ENCODE results near the gene PDE12. TPM values are rescaled to one million over a fixed set of nuclear protein-coding genes. Genes with fewer than 3 reads are reported as not detected.

PDE12 gene
- total RNA-seq, 1 donor from 2014 or later: 25.4 TPM

DNA sequence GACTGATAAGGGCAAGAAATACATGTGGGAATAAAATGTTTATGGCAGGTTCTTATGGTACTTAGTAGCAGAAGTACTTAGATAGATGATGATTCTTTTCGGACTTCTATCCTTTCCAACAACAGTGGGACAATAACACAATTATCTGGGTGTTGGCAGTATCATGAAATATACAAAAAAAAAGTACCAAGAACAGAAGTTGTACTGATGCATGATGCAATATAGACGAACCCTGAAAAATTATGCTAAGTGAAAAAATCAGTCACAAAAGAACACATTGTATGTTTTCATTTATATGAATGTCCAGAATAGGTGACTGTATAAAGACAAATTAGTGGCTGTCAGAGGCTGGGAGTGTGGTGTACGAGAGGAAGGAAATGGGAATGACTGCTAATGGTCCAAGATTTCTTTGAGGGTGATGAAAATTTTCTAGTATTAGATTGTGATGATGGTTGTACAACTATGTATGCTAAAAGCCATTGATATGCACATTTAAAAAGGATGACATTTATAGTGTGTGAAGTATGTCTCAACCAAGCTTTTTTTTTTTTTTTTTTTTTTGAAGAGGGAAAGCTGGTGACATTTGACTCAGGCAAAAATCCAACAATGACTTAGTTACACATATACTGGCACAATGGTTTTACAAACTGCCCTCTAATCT is 20.0 kb downstream of the PDE12 start:
- no peak for DNase-seq (ENCODE audit: low read depth)
- Histone ChIP-seq H3K36me3 (ENCODE audit: control insufficient read depth, insufficient read depth, low read length) (no peaks in the 10 kb centered on the region), H3K4me3 (ENCODE audit: low read depth, low read length) (no peak overlapping the region), H3K27me3 (ENCODE audit: control insufficient read depth, insufficient read depth, low read length) (no peaks in the 10 kb centered on the region)
- TF ChIP-seq, protein P1, sequence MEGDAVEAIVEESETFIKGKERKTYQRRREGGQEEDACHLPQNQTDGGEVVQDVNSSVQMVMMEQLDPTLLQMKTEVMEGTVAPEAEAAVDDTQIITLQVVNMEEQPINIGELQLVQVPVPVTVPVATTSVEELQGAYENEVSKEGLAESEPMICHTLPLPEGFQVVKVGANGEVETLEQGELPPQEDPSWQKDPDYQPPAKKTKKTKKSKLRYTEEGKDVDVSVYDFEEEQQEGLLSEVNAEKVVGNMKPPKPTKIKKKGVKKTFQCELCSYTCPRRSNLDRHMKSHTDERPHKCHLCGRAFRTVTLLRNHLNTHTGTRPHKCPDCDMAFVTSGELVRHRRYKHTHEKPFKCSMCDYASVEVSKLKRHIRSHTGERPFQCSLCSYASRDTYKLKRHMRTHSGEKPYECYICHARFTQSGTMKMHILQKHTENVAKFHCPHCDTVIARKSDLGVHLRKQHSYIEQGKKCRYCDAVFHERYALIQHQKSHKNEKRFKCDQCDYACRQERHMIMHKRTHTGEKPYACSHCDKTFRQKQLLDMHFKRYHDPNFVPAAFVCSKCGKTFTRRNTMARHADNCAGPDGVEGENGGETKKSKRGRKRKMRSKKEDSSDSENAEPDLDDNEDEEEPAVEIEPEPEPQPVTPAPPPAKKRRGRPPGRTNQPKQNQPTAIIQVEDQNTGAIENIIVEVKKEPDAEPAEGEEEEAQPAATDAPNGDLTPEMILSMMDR (IDR thresholded peaks at IDR 0.05; ENCODE audit: insufficient read depth, low read length, poor library complexity, severe bottlenecking): no peak

DNA sequence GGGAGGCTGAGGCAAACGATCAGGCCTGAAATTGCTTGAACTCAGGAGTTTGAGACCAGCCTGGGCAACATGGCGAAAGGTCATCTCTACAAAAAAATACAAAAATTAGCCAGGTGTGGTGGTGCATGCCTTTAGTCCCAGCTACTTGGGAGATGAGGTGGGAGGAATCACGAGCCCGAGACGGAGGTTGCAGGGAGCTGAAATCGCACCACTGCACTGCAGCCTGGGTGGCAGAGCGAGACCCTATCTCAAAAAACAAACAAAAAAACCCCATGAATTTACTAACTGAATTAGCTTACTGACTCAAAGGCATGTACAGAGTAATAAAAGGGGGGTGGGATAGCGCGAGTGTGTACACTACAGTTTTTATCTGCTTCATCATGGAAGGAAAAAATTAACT is 21.7 kb downstream of the PDE12 start:
- DNase-seq (ENCODE audit: low read depth): no peak
- H3K36me3 ChIP-seq (ENCODE audit: control insufficient read depth, insufficient read depth, low read length): no peaks in the 10 kb centered on the region
- H3K27me3 ChIP-seq (ENCODE audit: control insufficient read depth, insufficient read depth, low read length): no peaks in the 10 kb centered on the region
- TF ChIP-seq, protein P1 (IDR thresholded peaks at IDR 0.05; ENCODE audit: insufficient read depth, low read length, poor library complexity, severe bottlenecking): no peak
- H3K4me3 ChIP-seq (ENCODE audit: low read depth, low read length): no peak overlapping the region

DNA sequence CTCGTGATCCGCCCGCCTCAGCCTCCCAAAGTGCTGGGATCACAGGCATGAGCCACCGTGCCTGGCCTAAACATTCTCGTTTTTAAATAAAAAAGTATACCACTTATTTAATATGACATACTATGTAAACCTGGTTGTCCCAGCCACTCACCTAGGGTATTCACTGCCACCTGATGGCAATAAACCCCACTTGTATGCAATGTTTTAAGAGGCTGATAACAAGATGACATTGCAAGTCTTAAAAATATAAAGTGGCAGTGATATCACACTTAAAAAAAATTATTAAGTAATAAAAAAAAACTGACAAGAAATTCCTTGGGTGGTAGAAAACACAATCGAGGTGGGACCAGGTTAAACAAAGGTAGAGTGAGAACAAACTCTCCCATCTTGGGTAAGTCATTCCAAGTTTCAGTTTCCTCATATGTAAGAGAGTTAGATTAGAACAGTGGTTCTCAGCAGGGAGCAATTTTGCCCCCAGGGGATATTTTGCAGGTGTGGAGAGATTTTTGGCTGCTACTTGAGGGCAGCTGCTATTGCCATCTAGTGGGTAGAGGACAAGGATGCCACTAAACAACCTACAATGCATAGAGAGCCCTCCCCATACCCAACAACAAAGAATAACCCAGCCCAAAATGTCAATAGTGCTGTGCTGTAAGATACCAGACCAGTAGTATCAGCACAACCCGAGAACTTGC is 26.5 kb downstream of the PDE12 start:
- no peak for DNase-seq (ENCODE audit: low read depth)
- TF ChIP-seq, protein P1 (IDR thresholded peaks at IDR 0.05; ENCODE audit: insufficient read depth, low read length, poor library complexity, severe bottlenecking): no peak

DNA sequence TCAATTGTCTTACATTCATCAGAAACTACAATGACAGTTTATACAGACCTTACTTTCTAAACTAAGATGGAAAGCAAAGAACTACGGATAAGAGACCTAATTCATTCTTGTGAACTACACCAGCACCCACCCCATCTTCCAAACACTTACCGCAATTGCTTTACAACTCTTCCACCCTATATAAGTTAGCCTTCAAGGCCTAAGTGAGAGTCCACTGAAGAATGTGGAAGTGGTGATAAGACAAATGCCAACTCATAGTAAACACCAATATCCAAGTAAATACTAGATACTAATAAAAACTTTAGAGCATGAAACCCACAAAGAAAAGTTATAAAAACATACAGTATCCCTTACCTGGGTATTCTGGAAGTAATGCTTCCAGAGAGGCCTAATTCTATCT is 27.5 kb downstream of the PDE12 start:
- DNase-seq (ENCODE audit: low read depth): no peak
- no peaks in the 10 kb centered on the region for H3K36me3 ChIP-seq (ENCODE audit: control insufficient read depth, insufficient read depth, low read length)
- no peak overlapping the region for H3K4me3 ChIP-seq (ENCODE audit: low read depth, low read length)
- H3K27me3 ChIP-seq (ENCODE audit: control insufficient read depth, insufficient read depth, low read length): no peaks in the 10 kb centered on the region
- TF ChIP-seq, protein P1 (IDR thresholded peaks at IDR 0.05; ENCODE audit: insufficient read depth, low read length, poor library complexity, severe bottlenecking): no peak

More for the DNA sequence above, 26.5 kb downstream of the PDE12 start:
- H3K36me3 ChIP-seq (ENCODE audit: control insufficient read depth, insufficient read depth, low read length): no peaks in the 10 kb centered on the region
- no peaks in the 10 kb centered on the region for H3K27me3 ChIP-seq (ENCODE audit: control insufficient read depth, insufficient read depth, low read length)
- no peak overlapping the region for H3K4me3 ChIP-seq (ENCODE audit: low read depth, low read length)

DNA sequence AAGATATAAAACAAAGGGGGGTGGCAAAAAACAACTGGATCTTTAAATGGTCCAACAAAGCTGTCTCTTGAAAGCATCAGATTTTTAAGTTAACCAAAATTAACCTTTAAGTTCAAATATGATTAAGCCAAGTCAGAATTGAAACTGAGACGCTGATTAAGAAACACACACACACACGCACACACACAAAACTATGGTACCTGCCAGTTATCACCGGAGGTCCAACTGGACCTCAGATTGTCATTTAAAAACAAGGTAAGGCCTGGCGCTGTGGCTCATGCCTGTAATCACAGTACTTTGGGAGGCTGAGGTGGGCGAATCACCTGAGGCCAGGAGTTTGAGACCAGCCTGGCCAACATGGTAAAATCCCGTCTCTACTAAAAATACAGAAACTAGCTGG is 30.7 kb downstream of the PDE12 start:
- TF ChIP-seq, protein P1 (IDR thresholded peaks at IDR 0.05; ENCODE audit: insufficient read depth, low read length, poor library complexity, severe bottlenecking): no peak

More for the DNA sequence above, 30.7 kb downstream of the PDE12 start:
- H3K27me3 ChIP-seq (ENCODE audit: control insufficient read depth, insufficient read depth, low read length): no peaks in the 10 kb centered on the region
- H3K36me3 ChIP-seq (ENCODE audit: control insufficient read depth, insufficient read depth, low read length): no peaks in the 10 kb centered on the region
- H3K4me3 ChIP-seq (ENCODE audit: low read depth, low read length): no peak overlapping the region
- no peak for DNase-seq (ENCODE audit: low read depth)

Data from kidney epithelial cell (primary cell).